ENCODE results near the gene CD86. TPM values are rescaled to one million over a fixed set of nuclear protein-coding genes. Genes with fewer than 3 reads are reported as not detected.

The CD86 gene
- total RNA-seq, 1 donor from 2014 or later, result not detected

DNA sequence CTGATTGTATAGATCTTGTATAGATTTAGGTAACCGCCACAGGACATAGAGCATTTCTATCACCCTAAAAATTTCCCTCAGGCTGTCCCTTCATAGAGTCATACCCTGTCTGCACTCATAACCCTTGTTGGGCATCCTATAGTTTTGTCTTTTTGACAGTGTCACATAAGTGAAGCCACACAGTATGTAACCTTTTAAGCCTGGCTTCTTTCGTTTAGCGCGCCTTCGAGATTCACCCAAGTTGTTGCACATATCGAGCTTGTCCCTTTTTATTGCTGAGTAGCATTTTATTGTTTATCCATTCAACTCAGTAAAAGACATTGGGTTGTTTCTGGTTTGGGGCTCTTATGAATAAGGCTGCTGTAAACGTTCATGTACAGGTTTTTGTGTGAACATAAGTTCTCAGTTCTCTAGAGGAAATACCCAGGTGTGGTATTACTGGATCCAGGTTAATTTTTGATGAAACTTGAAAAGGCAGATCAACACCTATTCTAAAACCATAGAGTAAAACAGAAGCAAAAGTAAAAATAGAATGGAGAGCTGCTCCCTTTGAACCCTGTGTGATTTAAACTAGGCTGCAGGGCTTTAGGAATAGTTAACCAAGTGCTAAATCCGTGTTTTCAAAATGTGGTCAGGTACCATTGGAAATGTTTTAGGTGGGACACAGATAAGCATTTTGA, 49.5 kb downstream of the CD86 start:
- DNase-seq (ENCODE audit: low read depth), result no peak
- TF ChIP-seq CTCF (conservative IDR thresholded peaks at IDR 0.05; ENCODE audit: low read depth, low read length), result no peak

GRCh38 chr3:122105626-122106025, 50.5 kb downstream of the CD86 start:
- no peak for TF ChIP-seq CTCF (conservative IDR thresholded peaks at IDR 0.05; ENCODE audit: low read depth, low read length)
- no peak overlapping the region for H3K4me3 ChIP-seq (ENCODE audit: low read depth, low read length)
- no peak for DNase-seq (ENCODE audit: low read depth)

More for the DNA sequence above, 49.5 kb downstream of the CD86 start:
- no peak overlapping the region for H3K4me3 ChIP-seq (ENCODE audit: low read depth, low read length)

DNA sequence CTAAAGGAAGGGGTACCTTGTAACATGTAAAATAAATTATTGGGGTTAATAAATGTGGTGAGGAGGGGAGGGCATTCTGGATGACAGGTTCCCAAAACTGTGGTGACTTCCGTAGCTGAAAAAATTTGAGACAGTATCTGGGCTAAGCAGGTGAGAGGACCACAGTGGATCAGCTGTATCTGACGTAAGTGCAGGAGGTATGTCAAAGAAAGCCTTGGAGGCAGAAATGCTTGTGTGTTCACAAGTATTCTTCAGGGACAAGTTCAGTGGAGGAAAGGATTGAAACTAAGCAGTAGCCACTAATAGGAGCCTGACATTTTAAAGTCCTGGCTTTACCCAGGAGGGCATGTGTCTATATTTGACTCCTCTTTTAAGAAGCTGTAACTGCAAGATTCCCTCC, 52.0 kb downstream of the CD86 start:
- no peak for TF ChIP-seq CTCF (conservative IDR thresholded peaks at IDR 0.05; ENCODE audit: low read depth, low read length)
- DNase-seq (ENCODE audit: low read depth), result no peak
- H3K4me3 ChIP-seq (ENCODE audit: low read depth, low read length), result no peak overlapping the region

GRCh38 chr3:122111974-122112373, 56.8 kb downstream of the CD86 start:
- no peak for TF ChIP-seq CTCF (conservative IDR thresholded peaks at IDR 0.05; ENCODE audit: low read depth, low read length)
- H3K4me3 ChIP-seq (ENCODE audit: low read depth, low read length), result no peak overlapping the region
- no peak for DNase-seq (ENCODE audit: low read depth)

DNA sequence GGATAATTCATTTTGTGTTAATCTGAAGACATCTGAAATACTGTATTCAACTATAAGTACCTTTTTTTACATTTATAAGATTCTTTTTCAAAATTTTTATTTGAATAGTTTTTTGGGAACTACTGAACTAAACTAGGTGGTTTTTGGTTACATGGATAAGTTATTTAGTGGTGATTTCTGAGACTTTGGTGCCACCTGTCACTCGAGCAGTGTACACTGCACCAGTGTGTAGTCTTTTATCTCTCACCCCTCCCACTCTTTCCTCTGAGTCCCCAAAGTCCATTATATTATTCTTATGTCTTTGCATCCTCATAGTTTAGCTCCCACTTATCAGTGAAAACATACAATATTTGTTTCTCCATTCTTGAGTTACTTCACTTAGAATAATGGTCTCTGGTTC, 57.6 kb downstream of the CD86 start:
- no peak for DNase-seq (ENCODE audit: low read depth)
- no peak for TF ChIP-seq CTCF (conservative IDR thresholded peaks at IDR 0.05; ENCODE audit: low read depth, low read length)
- H3K4me3 ChIP-seq (ENCODE audit: low read depth, low read length), result no peak overlapping the region

GRCh38 chr3:122123850-122124249, 68.7 kb downstream of the CD86 start:
- no peak for TF ChIP-seq CTCF (conservative IDR thresholded peaks at IDR 0.05; ENCODE audit: low read depth, low read length)
- DNase-seq (ENCODE audit: low read depth), result peak; percentile 53
- H3K4me3 ChIP-seq (ENCODE audit: low read depth, low read length), result no peak overlapping the region

- DNase-seq (ENCODE audit: low read depth), result peak; percentile 88
- no peak for TF ChIP-seq CTCF (conservative IDR thresholded peaks at IDR 0.05; ENCODE audit: low read depth, low read length)
- no peak overlapping the region for H3K4me3 ChIP-seq (ENCODE audit: low read depth, low read length)
These were observed 77.9 kb downstream of the CD86 start for GRCh38 chr3:122132949-122133540.

Data from epithelial cell of proximal tubule (primary cell).